AG04449 (cell line): ENCODE measurements around the gene CMIP.

Source experiments
- CTCF ChIA-PET: fragments of 350-600 bp; formaldehyde crosslinking; extraction: SDS; loops from one replicate; lab custom pipeline; 2021; ENCODE audit warnings: antibody characterized with exemption; lab: Yijun Ruan, JAX
- POLR2A ChIA-PET: fragments of 400-600, 350-600 bp; formaldehyde crosslinking; extraction: SDS; loops from one replicate; lab custom pipeline; 2020; ENCODE audit warnings: antibody characterized with exemption, inconsistent platforms; lab: Yijun Ruan, JAX
- DNase-seq: peaks from one replicate; pipeline ENCODE4 v3.0.0-alpha.2; 2010; ENCODE audit warnings: low read depth, low spot score
- H3K4me3 ChIP-seq: 2 replicates; pipeline ENCODE4 v1.5.1; 2011; ENCODE audit warnings: low read depth, mild to moderate bottlenecking, control low read depth, low read length
- CTCF ChIP-seq: IDR thresholded peaks from one replicate; pipeline ENCODE4 v1.5.1; 2011; ENCODE audit warnings: mild to moderate bottlenecking, moderate library complexity, low read length, control low read depth, inconsistent platforms; ENCODE audit not compliant: insufficient read depth; ENCODE audit errors: missing control alignments

CMIP gene

GRCh38 chr16:81629034-81629802, 184.6 kb downstream of the CMIP start:
- CTCF ChIA-PET, result interaction anchor here (2.5 kb wide), 1 partner anchor 94 kb away, joined by 9 read pairs; no protein-coding TSS in a partner anchor
- no peak for TF ChIP-seq CTCF
- no peak for DNase-seq
- no peak overlapping the region for H3K4me3 ChIP-seq
- POLR2A ChIA-PET, result no interaction called here

- H3K4me3 ChIP-seq, result no peak overlapping the region
- no peak for DNase-seq
- TF ChIP-seq CTCF, result no peak
- ChIA-PET POLR2A (no interaction called here), CTCF (interaction anchor here (0.8 to 2.5 kb wide), 3 partner anchors 9 to 93 kb away, joined by 3 to 9 read pairs (median 3); no protein-coding TSS in a partner anchor)
Observed at GRCh38 chr16:81629896-81630634, 185.5 kb downstream of the CMIP start.

- POLR2A ChIA-PET, result no interaction called here
Observed at GRCh38 chr16:81630635-81631031, 186.0 kb downstream of the CMIP start.

GRCh38 chr16:81632392-81633146, 188.0 kb downstream of the CMIP start:
- TF ChIP-seq CTCF, result no peak
- no peak overlapping the region for H3K4me3 ChIP-seq
- POLR2A ChIA-PET, result no interaction called here
- no peak for DNase-seq
- CTCF ChIA-PET, result interaction anchor here (1.6 to 2.6 kb wide), 3 partner anchors 10 to 229 kb away, joined by 3 to 10 read pairs (median 9); no protein-coding TSS in a partner anchor

More at GRCh38 chr16:81630635-81631031, 186.0 kb downstream of the CMIP start:
- no peak overlapping the region for H3K4me3 ChIP-seq
- CTCF ChIA-PET, result interaction anchor here (0.8 to 1.7 kb wide), 7 partner anchors 8 to 227 kb away, joined by 3 to 9 read pairs (median 3); no protein-coding TSS in a partner anchor
- no peak for DNase-seq
- no peak for TF ChIP-seq CTCF

GRCh38 chr16:81633147-81633619, 188.6 kb downstream of the CMIP start:
- TF ChIP-seq CTCF, result no peak
- POLR2A ChIA-PET, result no interaction called here

More at GRCh38 chr16:81633147-81633619, 188.6 kb downstream of the CMIP start:
- H3K4me3 ChIP-seq, result no peak overlapping the region
- CTCF ChIA-PET, result interaction anchor here (0.6 to 2.6 kb wide), 2 partner anchors 11 to 90 kb away, joined by 3 to 10 read pairs; no protein-coding TSS in a partner anchor
- DNase-seq, result no peak
